Hematopoietic multipotent progenitor cell (in vitro differentiated cells): ENCODE data around the gene C4B. TPM values are rescaled to one million over a fixed set of nuclear protein-coding genes. Genes with fewer than 3 reads are reported as not detected.

Experiments
- DNase-seq, 3 donors: peaks; one replicate each; pipeline ENCODE4 v3.0.0-alpha.2; 2011 to 2015; ENCODE audit warnings: low read depth in 2 of 3, low spot score in 2 of 3
- small RNA-seq: library from RNA; depleted of rRNA; stranded (forward); fragments of <200 nt; gene quantifications from one replicate; pipeline ENCODE3, GENCODE V24; 2012
- total RNA-seq: library from RNA; depleted of rRNA; stranded (reverse); fragments of >200 nt; gene quantifications from one replicate; pipeline ENCODE4 v1.2.3, GENCODE V29; 2012

Gene C4B
- total RNA-seq, 1 donor = 4.6 TPM

GRCh38 chr6:32074996-32075532, 60.5 kb downstream of the C4B start:
- DNase-seq = no peak

- DNase-seq = no peak
These were observed 61.2 kb downstream of the C4B start for GRCh38 chr6:32075781-32076180.

DNA sequence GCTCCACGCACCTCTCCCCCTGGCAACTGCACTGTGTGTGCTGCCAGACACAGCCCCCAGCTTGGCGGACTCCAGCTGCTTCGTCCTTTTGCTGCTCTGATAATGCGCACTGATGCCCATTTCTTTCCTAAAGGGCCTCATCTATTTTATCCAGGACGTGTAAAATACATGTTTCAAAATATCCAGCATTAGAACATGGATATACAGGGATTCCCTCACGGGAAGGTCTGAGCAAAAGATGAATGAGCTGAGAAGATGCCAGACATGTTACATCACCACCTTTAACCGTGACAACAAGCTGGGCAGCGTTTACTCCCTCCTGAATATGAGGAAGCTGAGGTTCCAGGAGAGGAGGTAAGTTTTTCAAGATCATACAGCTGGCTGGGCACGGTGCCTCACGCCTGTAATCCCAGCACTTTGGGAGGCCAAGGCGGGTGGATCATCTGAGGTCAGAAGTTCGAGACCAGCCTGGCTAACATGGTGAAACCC, 61.8 kb downstream of the C4B start:
- no peak for DNase-seq

DNA sequence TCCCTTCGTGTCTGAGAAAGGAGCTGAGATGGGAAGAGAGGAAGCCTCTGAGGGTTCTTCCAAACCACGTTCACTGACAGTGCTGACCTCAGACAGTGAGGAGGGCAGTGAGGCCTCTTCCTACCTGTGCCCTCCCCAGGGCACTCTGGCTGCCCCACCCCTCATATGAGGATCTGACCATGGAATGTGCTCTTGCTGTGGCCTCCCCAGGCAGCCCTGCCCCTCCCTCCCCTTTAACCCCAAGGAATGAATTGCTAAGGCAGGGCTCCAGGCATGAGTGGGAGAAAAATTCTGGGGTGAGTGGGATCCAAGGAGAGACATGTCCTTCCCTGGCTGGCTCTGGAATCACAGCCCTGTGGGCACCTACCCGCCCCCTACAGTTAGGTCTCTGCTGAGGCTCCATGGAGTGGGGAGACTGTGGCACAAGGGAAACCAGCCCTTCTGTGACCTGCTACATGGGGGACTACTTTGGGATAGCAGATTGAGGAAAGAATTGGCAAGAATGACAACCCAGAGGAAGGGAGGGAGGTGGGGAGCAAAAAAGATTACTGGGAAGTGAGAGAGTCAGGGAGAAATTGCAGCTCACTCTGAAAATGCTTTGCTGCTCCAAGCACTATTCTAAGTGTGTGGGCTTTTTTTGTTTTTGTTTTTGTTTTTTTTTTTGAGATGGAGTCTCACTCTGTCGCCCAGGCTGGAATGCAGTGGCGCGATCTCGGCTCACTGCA, 65.1 kb downstream of the C4B start:
- DNase-seq = no peak

GRCh38 chr6:32081168-32081990, 66.8 kb downstream of the C4B start:
- no peak for DNase-seq

GRCh38 chr6:32082478-32082877, 67.9 kb downstream of the C4B start:
- no peak for DNase-seq

- DNase-seq = no peak
These were observed 68.3 kb downstream of the C4B start for GRCh38 chr6:32082935-32083334.

- DNase-seq = no peak
These were observed 69.5 kb downstream of the C4B start for GRCh38 chr6:32083812-32084768.

DNA sequence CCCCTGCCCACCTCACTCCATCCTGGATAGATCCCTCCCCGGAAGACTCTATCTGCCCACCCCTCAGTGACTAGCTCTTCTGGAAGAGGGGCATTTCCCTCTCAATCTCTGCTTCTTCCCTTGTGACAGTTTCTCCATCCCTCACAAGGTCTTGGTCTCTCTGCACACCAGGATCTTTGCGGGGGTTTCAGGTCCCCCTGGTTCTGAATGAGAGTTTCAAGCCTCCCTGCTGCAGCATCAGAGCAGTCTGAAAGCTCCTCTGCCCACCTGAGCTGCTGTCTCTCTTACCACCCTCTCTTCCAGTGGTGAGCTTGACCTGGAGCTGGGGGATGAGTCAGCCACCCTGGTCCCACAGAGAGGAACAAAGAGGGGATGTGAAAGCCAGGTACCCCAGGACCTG, 70.2 kb downstream of the C4B start:
- DNase-seq = no peak

Small RNAs within 50 kb of the gene (small RNA-seq; reads per million reads assigned to genes)
- gene RNA5SP206 = not detected

Other genes starting within 250 kb of the C4B start
- 2.4 TPM for gene VWA7, start 237.5 kb upstream of the C4B start, total RNA-seq
- 52.0 TPM for gene VARS1, start 219.0 kb upstream of the C4B start, total RNA-seq
- 70.6 TPM for gene LSM2, start 207.8 kb upstream of the C4B start, total RNA-seq
- 1.9 TPM for gene HSPA1L, start 199.5 kb upstream of the C4B start, total RNA-seq
- 358 TPM for gene HSPA1A, start 199.3 kb upstream of the C4B start, total RNA-seq
- gene HSPA1B, start 187.1 kb upstream of the C4B start, total RNA-seq = 303 TPM
- 51.7 TPM for gene NEU1, start 152.0 kb upstream of the C4B start, total RNA-seq
- gene SLC44A4, start 135.8 kb upstream of the C4B start, total RNA-seq = 0.81 TPM
- 128 TPM for gene EHMT2, start 117.1 kb upstream of the C4B start, total RNA-seq
- gene ZBTB12, start 112.7 kb upstream of the C4B start, total RNA-seq = 8.9 TPM
- gene C2, start 87.1 kb upstream of the C4B start, total RNA-seq = 0.54 TPM
- gene CFB, start 68.7 kb upstream of the C4B start, total RNA-seq = 0.54 TPM
- 44.7 TPM for gene NELFE, start 55.8 kb upstream of the C4B start, total RNA-seq
- gene SKIC2, start 55.6 kb upstream of the C4B start, total RNA-seq = 62.7 TPM
- 36.4 TPM for gene DXO, start 42.7 kb upstream of the C4B start, total RNA-seq
- 5.9 TPM for gene C4A, start 32.7 kb upstream of the C4B start, total RNA-seq
- gene CYP21A2, start 23.6 kb downstream of the C4B start, total RNA-seq = 0.27 TPM
- 1.1 TPM for gene TNXB, start 94.5 kb downstream of the C4B start, total RNA-seq
- 49.8 TPM for gene ATF6B, start 113.5 kb downstream of the C4B start, total RNA-seq
- 4.0 TPM for gene FKBPL, start 115.5 kb downstream of the C4B start, total RNA-seq
- gene PRRT1, start 137.1 kb downstream of the C4B start, total RNA-seq = 0.27 TPM
- 30.2 TPM for gene PPT2, start 139.3 kb downstream of the C4B start, total RNA-seq
- 5.1 TPM for gene EGFL8, start 149.8 kb downstream of the C4B start, total RNA-seq
- gene AGPAT1, start 161.3 kb downstream of the C4B start, total RNA-seq = 41.7 TPM
- 29.1 TPM for gene RNF5, start 163.6 kb downstream of the C4B start, total RNA-seq
- 0.81 TPM for gene AGER, start 169.5 kb downstream of the C4B start, total RNA-seq
- 75.9 TPM for gene PBX2, start 175.4 kb downstream of the C4B start, total RNA-seq
- gene GPSM3, start 177.8 kb downstream of the C4B start, total RNA-seq = 58.7 TPM
- 3.5 TPM for gene NOTCH4, start 209.3 kb downstream of the C4B start, total RNA-seq